ENCODE measurements around the gene NLRP9. TPM values are rescaled to one million over a fixed set of nuclear protein-coding genes. Genes with fewer than 3 reads are reported as not detected.

NLRP9 gene
- total RNA-seq, 1 donor from 2014 or later = not detected

DNA sequence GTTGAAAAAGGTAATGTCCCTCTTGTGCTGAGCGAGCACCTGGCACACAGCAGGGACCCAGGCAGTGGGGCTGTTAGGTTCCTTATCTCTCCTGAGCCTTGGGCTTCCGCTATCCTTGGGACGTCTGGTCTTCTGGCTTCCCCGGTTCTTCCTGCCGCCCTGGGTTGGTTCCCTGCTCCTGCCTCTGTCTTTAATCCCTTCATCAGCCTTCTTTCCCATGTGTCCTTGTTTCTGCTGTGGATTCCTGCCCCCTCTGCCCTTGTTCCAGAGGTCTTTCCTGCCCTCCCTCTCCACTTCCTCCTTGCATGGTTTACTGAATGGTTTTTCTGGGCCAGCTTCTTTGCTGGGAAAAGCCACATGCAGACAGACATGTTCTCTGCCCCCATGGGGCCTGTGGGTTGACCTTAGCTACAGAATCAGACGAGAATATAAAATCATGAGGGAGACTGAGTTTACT, 60.6 kb downstream of the NLRP9 start:
- DNase-seq (ENCODE audit: low spot score) (no peak), ATAC-seq (no peak)
- intact Hi-C loops (cut with DNase I) = no loop called here

DNA sequence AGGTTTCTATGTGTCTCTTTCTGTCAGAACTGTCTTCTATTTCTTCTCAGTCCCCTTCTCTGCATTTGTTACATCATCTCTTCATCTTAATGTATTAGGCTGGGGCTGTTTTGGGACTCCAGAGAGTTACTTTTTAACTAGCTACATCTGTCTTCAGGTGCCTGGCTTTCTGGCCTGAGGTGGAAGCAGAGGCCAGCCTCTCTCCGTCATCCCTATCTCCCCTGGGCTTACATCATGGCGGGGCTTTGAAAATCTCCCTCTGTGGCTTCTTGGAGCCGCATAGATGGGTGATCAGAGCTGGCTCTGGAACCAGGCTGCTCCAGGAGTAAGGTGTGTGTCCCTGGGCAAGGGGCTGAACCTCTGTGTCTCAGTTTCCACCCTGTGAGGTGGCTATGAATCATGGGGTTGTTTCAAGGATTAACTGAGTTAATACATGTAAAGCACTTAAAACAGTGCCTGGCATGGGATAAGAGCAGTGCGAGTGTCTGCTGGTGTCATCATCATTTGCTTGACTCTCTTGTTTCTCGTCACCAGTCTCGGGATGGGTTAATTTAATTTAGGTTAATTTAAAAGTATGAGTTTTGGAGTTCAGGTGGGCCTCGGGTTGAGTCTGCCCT, 61.2 kb downstream of the NLRP9 start:
- intact Hi-C loops (cut with DNase I) = no loop called here
- ATAC-seq (no peak), DNase-seq (ENCODE audit: low spot score) (no peak)

DNA sequence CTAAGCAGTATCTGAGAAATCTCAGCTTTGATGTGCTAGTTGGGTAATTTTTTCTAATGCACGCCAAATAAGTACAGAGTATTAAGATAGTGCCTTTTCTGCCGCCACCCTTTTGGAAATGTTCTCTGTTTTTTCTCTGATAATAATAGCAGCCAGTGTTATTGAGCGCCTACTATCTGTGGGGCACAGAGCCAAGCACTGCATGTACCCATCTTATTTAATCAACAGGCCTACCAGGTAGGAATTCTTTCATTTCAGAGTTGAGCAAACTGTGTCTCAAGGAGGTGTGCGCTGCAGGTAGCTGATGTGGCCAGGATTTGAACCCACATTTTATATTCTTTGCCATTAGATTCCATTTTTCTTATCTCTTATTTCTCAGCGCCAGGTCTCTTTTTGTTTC, 61.8 kb downstream of the NLRP9 start:
- DNase-seq (ENCODE audit: low spot score) = no peak
- intact Hi-C loops (cut with DNase I) = no loop called here
- ATAC-seq = no peak

DNA sequence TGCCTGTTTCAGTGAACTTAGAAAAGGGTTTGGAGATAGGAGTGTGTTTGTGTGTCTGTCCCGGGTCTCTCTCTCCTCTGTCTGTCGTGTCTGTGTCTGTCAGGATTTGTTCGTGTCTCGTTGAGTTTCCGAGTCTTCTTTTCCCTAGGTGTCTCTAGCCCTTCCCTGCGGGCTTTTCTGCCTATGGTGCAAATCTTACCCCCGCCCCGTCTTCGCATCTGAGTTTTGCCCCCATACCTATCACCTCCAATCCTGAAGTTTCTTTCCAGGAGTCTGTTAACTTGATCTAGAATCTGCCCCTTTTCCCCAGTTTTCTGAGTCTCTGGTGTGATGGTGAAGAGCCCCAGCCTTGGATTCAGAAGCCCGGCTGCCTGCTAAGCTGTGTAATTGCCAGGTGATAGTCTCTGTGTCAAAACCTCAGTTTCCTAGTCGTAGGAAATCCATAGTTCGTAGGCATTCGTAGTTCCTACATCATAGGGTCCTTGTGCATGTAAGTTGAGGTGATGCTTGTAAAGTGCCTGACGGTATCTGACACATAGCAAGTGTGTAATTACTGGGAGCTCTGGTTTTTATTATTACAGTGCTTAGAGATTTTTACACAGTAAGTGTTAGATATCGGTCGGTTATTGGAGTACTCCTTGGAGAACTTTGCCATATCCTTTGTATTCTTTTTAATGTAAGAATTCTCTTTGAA, 62.4 kb downstream of the NLRP9 start:
- ATAC-seq (no peak), DNase-seq (ENCODE audit: low spot score) (no peak)
- intact Hi-C loops (cut with DNase I) = no loop called here

DNA sequence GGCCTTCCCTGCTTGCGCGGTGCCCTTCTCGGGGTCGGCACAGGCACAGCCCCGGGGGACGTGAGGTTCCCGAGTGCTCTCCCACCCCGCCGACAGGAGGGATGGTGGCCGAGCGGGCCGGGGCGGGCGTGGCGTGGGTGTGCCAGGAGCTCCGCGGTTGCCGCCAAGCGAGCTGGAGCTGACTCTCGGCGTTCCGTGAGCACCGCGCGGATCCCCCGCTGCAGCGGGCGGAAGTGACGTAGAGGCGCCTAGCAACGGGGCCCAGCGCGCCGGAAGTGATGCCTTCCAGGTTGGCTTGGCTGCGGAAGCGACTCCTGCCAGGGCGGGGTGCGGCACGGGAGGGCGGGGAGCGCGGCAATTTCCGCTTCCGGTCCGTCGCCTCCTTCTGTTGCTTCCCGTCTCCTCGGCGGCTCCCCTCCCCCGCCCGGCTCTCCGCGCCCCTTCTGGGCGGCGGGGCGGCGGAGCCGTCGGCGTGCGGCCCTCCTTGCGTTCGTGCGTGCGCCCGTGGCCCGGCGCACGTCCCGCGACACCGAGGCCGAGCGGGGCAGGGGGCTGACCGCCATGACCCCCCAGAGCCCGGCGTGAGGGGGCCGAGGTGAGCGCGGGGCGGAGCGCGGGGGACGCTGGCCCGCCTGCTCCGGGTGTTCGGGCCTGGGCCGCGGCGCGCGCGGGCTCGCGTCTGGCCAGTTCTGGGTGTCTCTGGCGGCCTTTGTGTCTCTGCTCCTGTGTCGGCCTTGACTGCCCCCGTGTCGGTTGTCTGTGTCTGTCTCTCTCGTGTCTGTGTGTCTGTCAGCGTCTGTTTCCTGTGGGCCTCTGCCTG, 63.2 kb downstream of the NLRP9 start, which contains the start of gene EPN1:
Gene EPN1, plus strand, starts transcription at position 386 of the 820 bp plus-strand sequence. CDS start 3,402 bp downstream, outside the sequence.
- ATAC-seq = peak; percentile 98
- intact Hi-C loops (cut with DNase I) = no loop called here
- peak; percentile 97 for DNase-seq (ENCODE audit: low spot score)

DNA sequence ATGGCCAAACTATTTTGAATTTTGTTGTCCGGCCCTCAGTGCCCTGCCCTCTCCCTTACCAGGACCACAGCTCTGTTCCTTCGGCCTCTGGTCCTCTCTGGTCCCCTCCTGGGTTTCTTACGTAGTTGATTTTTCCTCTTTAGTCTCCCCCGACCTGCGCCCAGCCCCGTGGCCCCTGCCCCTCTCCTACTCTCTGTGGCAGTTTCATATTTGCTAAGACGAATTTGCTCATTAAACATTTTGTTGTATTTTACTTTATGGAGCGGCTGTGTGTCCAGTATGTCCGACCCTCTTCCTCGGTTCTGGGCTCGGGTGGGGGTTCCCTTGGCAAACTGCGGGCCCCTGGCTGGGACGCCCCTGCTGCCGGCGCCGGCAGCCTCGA, 63.8 kb downstream of the NLRP9 start:
- no peak for ATAC-seq
- intact Hi-C loops (cut with DNase I) = no loop called here

DNA sequence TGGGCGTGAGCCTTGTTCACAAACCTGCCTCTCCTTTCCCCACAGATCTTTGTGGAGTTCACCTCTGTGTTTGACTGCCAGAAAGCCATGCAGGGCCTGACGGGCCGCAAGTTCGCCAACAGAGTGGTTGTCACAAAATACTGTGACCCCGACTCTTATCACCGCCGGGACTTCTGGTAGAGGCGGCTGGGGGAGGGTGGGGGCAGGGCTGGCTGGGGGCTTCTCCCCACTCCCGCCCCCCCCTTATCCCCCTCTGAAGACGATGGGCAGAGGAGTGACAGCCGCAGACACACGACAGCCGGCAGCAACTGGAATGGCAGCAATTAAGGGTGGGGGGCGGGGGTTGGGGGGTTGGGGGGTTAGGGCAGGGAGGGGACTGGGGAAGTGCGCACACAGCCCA, 64.3 kb downstream of the NLRP9 start:
- no peak for DNase-seq (ENCODE audit: low spot score)
- ATAC-seq = no peak
- intact Hi-C loops (cut with DNase I) = no loop called here

More for the DNA sequence above, 63.8 kb downstream of the NLRP9 start:
- no peak for DNase-seq (ENCODE audit: low spot score)

DNA sequence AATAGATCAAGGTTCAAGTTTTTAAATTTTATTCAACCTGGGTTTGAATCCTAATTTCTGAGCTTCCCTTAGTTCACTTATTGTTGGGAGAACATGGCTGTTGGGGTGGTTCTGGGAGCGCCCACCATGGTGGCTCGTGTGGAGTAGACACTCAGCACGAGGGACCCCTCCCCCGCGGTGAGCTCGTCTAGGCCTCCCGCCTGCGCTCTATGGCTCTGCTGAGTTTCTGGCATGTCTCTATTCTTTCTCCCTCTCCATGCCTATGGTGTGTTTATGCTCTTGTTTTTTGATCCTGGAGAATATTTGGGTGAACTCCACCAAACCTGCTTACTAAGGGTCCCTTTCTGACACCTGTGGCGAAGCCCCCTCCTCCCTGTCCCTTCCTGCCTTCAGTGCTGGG, 64.7 kb downstream of the NLRP9 start:
- intact Hi-C loops (cut with DNase I) = no loop called here
- no peak for ATAC-seq
- DNase-seq (ENCODE audit: low spot score) = no peak

DNA sequence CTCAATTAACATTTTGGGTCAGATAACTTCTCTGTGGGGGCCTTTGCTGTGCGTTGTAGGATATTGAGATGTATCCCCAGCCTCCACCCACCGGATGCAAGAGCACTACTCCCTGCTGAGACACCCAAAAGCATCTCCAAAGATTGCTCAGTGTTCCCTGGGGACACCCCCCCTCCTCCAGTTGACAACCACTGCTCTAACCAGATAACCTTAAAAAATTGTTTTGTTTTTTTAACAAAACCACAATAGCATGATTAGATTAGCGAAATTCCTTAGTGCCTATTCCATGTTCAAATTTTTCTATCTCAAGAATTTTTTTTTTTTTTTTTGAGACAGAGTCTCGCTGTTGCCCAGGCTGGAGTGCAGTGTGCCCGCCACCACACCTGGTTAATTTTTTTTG, 65.8 kb downstream of the NLRP9 start:
- no peak for ATAC-seq
- intact Hi-C loops (cut with DNase I) = no loop called here

DNA sequence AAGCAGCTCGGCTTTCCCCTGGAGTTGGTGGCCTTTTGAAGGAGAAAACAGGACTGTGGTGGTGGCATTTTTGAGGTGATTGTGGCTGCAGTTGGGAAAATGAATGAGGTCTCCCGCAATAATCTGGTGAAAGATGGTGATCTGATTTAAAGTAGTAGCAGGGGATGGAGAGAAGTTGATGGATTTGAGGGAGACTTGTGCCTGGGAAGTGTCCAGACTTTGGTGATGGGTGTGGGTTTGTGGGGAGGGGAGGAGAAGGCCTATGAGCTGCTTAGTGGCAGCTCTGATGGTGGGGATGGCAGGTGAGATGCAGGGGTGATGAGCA, 67.2 kb downstream of the NLRP9 start:
- ATAC-seq (no peak), DNase-seq (ENCODE audit: low spot score) (no peak)
- intact Hi-C loops (cut with DNase I) = no loop called here

More for the DNA sequence above, 65.8 kb downstream of the NLRP9 start:
- DNase-seq (ENCODE audit: low spot score) = no peak

DNA sequence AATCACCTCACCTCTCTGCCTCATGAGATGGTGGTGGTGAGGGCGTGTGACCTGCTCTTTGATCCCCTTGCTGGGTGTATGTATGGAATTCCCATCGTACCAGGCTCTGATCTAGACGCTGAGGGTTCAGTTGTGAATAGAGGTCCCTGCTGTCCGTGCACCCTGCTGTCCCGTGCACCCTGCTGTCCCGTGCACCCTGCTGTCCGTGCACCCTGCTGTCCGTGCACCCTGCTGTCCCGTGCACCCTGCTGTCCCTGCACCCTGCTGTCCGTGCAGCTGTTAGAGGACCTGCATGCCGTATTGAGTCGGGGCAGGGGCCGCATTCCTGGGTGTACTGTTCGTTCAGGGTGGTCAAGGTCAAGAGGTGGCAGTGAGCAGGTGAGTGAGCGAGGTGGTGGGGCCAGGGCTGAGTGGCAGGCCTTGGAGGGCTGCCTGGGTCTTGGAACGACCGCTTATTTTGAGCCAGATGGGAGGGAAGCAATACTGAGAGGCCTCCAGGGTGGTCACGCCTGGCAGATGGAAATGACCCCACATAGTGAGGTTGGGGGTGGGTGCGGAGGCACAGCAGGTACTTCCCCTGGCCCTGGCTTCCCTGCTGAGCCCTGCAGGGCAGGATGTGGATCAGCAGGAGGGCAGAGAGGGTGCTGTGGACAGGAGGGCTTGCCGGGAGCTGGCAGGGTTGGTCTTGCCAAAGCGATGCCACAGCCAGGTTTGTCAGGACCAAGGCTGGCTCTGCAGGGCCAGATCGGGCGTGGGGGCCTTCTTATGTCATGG, 67.7 kb downstream of the NLRP9 start:
- intact Hi-C loops (cut with DNase I) = no loop called here
- DNase-seq (ENCODE audit: low spot score) (no peak), ATAC-seq (no peak)

DNA sequence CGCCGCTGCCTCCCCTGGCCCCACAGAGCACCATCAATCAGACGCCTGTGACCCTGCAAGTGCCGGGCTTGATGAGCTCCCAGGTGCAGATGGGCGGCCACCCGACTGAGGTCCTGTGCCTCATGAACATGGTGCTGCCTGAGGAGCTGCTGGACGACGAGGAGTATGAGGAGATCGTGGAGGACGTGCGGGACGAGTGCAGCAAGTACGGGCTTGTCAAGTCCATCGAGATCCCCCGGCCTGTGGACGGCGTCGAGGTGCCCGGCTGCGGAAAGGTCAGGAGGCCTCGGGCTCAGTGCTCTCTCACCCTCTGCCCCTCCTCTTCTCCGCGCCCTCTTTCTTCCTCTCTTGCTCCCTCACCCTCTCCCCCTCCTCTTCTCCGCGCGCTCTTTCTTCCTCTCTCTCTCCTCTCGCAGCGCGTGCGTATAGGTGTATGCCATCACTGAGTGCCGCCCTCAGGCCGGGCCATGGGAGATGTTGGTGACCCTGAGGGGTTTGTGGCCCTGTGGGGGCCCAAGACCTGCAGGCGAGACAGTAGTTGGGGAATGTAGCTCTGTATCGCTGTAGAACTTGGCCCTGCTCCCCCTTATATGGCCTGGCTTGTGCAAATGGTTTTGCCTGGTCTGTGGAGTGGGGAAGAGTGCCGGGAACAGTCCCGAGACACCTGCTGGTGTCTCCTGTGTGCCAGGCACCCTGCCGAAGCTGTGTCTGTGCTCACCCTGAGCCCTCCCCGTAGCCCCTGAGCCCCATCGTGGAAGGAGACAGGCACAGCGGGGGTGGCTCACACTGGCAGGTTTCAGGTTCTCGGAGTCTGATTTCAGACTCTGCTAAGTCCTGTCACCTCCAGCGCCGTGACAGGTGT, 68.6 kb downstream of the NLRP9 start:
- ATAC-seq = no peak
- intact Hi-C loops (cut with DNase I) = no loop called here
- DNase-seq (ENCODE audit: low spot score) = no peak

DNA sequence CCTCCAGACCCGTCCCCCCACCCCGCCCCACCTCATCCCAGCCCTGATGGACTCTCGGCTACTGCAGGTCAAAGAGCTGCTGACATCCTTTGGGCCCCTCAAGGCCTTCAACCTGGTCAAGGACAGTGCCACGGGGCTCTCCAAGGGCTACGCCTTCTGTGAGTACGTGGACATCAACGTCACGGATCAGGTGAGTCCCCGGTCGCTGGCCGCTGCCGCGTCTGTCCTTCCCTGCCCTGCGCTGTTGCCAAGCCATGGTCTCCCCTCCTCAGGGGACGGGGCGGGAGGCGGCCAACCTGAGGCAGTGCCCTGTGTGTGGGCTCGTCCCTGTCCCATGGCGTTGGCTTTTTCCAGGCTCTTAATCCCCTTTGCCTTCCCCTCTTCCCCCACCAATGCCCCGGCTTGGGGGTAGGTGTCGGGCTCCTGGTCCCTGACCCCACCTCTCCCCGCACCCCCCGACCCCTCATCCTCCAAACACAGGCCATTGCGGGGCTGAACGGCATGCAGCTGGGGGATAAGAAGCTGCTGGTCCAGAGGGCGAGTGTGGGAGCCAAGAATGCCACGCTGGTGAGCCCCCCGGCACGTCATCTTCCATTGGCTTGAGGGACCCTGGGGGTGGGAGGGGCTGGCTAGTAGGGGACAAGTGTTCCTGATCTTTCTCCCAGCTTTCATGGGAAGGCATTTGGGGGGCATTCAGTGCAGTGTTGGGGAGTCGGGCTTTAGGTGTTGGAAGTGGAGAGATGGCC, 69.4 kb downstream of the NLRP9 start:
- DNase-seq (ENCODE audit: low spot score) (no peak), ATAC-seq (no peak)
- intact Hi-C loops (cut with DNase I) = no loop called here

DNA sequence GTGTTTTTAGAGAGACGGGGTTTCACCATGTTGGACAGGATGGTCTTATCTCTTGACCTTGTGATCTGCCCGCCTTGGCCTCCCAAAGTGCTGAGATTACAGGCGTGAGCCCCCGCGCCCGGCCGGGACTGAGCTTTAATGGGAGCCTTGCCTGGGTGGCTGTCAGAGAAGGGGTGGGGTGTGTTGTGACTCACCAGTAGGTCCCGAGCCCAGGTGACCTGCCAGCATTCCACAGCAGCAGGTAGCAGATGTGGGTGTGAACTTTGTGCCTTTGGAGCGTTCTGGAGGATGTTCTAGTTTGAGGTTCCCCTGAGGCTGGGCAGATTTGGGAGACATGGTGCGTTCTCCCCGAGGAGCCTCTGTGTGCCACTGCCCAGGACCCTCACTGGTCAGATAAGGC, 70.2 kb downstream of the NLRP9 start:
- intact Hi-C loops (cut with DNase I) = no loop called here
- DNase-seq (ENCODE audit: low spot score) = no peak
- ATAC-seq = no peak

DNA sequence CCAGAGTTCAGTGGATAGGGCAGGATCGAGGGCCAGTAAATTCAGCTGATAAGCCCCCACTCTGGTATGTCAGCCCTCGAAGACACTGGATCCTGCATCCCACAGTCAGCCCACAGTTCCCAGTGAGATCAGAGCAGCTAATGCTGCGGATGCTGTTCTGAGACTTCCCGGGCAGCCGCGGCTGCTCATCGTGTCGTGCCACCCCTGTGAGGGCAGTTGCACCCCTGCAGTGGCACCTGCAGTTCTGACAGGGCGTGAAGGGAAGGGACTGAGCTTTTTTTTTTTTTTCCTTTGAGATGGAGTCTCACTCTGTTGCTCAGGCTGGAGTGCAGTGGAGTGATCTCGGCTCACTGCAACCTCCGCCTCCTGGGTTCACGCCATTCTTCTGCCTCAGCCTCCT, 70.7 kb downstream of the NLRP9 start:
- DNase-seq (ENCODE audit: low spot score) (no peak), ATAC-seq (no peak)
- intact Hi-C loops (cut with DNase I) = no loop called here

DNA sequence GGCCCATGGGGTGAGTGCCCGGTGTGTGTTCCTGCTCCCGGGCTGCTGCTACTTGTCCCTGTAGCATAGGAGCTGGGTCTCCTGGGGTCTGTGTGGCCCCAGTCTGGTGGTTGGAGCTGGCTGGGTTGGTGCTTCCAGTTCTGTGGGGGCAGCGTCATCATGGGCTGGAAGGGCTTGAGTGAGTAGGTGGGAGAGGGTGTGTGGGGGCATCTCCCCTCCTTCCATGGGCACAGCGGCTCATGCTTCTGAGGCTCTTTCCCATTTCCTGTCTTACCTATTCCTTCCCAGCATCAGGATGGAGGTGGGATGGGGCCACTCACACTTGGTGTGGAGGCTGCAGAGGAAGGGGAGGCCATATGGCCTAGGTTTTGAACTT, 71.2 kb downstream of the NLRP9 start:
- intact Hi-C loops (cut with DNase I) = no loop called here
- DNase-seq (ENCODE audit: low spot score) = no peak
- no peak for ATAC-seq

DNA sequence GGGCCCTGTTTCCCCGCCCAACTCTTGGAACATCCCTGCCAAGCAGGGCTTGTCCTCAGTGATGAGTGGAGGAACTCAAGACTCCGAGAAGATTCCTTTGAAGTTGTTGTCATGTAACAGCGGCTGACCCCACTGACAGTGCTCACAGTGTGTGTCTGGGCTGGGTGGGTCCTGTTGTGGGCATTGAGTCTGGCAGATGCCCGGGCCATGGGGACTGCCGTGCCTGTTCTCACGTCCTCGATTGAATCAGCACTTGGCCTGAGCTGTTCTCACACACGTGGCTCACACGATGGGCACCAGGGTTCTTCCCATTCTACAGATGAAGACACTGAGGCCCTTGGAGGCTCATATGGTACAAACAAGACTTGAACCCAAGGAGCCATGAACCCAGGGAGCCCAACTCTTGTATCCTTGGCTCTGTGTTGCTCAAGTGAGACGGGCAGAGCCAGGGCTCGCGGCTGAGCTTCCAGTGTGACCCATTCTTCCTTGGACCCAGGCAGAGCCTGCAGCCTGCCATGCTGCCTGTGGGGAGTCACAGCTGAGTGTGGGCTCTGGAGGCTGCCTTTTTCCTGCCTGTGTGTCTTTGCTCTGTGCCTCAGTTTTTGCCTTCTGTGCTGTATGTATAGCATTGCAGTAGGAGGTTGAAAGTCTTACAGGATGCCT, 71.7 kb downstream of the NLRP9 start:
- DNase-seq (ENCODE audit: low spot score) = no peak
- ATAC-seq = no peak
- intact Hi-C loops (cut with DNase I) = no loop called here
